NCI-H748 (cell line): ENCODE measurements around the gene IGLL1.
"Not testable (repeated sequence)": the region's sequence is repeated elsewhere in the genome, so short reads cannot be mapped to it uniquely, and the experiment has no call there.

Experiments used
- DNase-seq: peaks from one replicate; lab custom pipeline; 2025; ENCODE audit not compliant: unreplicated experiment; lab: John Stamatoyannopoulos, UW

Gene IGLL1

GRCh38 chr22:23542391-23542790, 37.7 kb downstream of the IGLL1 start:
- DNase-seq, result not testable (repeated sequence)

- not testable (repeated sequence) for DNase-seq
Measured at GRCh38 chr22:23541849-23542281, 38.2 kb downstream of the IGLL1 start.

- DNase-seq, result not testable (repeated sequence)
Measured at GRCh38 chr22:23540837-23541236, 39.3 kb downstream of the IGLL1 start.

GRCh38 chr22:23539839-23540198, 40.3 kb downstream of the IGLL1 start:
- DNase-seq, result not testable (repeated sequence)

GRCh38 chr22:23539135-23539838, 40.8 kb downstream of the IGLL1 start:
- DNase-seq, result peak; percentile 89

GRCh38 chr22:23538696-23539030, 41.4 kb downstream of the IGLL1 start:
- peak; percentile 8 for DNase-seq

- DNase-seq, result not testable (repeated sequence)
Measured at GRCh38 chr22:23537830-23538695, 42.0 kb downstream of the IGLL1 start.

GRCh38 chr22:23537416-23537815, 42.7 kb downstream of the IGLL1 start:
- peak; percentile 23 for DNase-seq

GRCh38 chr22:23536821-23537345, 43.2 kb downstream of the IGLL1 start:
- no peak for DNase-seq

GRCh38 chr22:23535790-23536661, 44.1 kb downstream of the IGLL1 start:
- peak; percentile 70 for DNase-seq

- DNase-seq, result no peak
Measured at GRCh38 chr22:23534851-23535717, 45.0 kb downstream of the IGLL1 start.

GRCh38 chr22:23534201-23534850, 45.8 kb downstream of the IGLL1 start:
- no peak for DNase-seq

- DNase-seq, result no peak
Measured at GRCh38 chr22:23533771-23534191, 46.3 kb downstream of the IGLL1 start.

- peak; percentile 43 for DNase-seq
Measured at GRCh38 chr22:23533328-23533762, 46.7 kb downstream of the IGLL1 start.

- DNase-seq, result no peak
Measured at GRCh38 chr22:23532731-23533130, 47.4 kb downstream of the IGLL1 start.

GRCh38 chr22:23531966-23532705, 48.0 kb downstream of the IGLL1 start:
- DNase-seq, result no peak

- DNase-seq, result no peak
Measured at GRCh38 chr22:23531283-23531956, 48.7 kb downstream of the IGLL1 start.

GRCh38 chr22:23530766-23531282, 49.3 kb downstream of the IGLL1 start:
- DNase-seq, result no peak
